ENCODE data around the gene SEPTIN1. TPM values are rescaled to one million over a fixed set of nuclear protein-coding genes. Genes with fewer than 3 reads are reported as not detected.

The SEPTIN1 gene
- total RNA-seq, 1 experiment from 2014 or later: 3.4 TPM

DNA sequence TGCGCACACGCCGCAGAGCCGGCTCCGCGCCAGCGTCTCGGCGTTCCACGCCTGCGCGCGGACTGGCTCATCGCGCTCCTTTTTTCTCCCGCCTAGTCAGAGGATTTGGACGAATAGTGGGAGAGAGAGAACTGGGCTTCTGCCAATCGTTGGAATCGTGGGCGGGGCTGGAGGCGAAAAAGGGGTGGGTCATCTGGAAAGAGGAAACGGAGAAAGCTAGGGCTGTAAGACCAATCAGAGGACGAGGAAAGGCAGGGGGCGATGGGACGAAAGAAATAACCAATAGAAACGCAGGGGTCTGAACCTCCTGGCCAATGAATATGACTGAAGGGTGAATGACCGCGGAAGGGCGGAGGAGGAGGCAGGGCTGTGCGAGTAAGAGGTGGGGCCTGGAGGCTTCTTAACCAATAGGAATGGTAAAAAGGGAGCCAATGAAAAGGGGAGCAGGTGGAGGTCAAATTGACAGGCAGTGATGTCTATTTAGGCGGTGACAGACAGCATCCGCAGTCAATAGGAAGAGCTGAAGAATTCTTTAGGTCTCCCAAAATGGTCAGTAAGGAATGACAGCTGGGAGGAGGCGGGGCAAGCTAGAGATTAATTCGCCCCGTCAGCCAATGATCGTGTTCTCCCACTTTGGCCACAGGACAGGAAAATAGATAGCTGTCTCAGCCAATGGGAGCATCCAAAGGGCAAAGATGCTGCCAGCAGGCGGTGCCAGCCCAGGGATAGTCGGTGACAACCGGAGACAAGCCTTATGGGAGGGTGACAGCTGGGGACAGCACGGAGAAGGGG is 11.7 kb downstream of the SEPTIN1 start, which contains the start of gene TBC1D10B:
Gene TBC1D10B (minus strand): TSS at position 39 of the 792 bp plus-strand sequence. CDS start 311 bp downstream, outside the sequence.
- H3K4me3 ChIP-seq (replicated peaks in 1 of 2; ENCODE audit: low read depth in 1 of 2, low read length in 2 of 2): peak within 1 kb of the TSS; percentile 79 to 87
- H3K9me2 ChIP-seq (ENCODE audit: insufficient read depth): no peaks in the 10 kb centered on the region
- no TSS peak for BruUV-seq (replicated peaks)
- intact Hi-C loops (cut with micrococcal nuclease): loop anchor here (2.0 kb wide), 1 partner anchor 38 kb away; no protein-coding TSS in a partner anchor
- CTCF ChIA-PET: interaction anchor here (0.9 to 2.2 kb wide), 11 partner anchors 14 to 327 kb away, joined by 3 to 17 read pairs (median 4); partner anchors contain the start of genes CD2BP2, DCTPP1 and ZNF48
- TF ChIP-seq, protein P1, sequence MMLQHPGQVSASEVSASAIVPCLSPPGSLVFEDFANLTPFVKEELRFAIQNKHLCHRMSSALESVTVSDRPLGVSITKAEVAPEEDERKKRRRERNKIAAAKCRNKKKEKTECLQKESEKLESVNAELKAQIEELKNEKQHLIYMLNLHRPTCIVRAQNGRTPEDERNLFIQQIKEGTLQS (IDR thresholded peaks at IDR 0.05): no peak
- TF ChIP-seq SIN3A (IDR thresholded peaks at IDR 0.05; ENCODE audit: low read depth) (no peak), POLR2AphosphoS5 (IDR thresholded peaks at IDR 0.05; ENCODE audit: low read depth, low read length) (peak; percentile 64)
- TF ChIP-seq, protein P2, sequence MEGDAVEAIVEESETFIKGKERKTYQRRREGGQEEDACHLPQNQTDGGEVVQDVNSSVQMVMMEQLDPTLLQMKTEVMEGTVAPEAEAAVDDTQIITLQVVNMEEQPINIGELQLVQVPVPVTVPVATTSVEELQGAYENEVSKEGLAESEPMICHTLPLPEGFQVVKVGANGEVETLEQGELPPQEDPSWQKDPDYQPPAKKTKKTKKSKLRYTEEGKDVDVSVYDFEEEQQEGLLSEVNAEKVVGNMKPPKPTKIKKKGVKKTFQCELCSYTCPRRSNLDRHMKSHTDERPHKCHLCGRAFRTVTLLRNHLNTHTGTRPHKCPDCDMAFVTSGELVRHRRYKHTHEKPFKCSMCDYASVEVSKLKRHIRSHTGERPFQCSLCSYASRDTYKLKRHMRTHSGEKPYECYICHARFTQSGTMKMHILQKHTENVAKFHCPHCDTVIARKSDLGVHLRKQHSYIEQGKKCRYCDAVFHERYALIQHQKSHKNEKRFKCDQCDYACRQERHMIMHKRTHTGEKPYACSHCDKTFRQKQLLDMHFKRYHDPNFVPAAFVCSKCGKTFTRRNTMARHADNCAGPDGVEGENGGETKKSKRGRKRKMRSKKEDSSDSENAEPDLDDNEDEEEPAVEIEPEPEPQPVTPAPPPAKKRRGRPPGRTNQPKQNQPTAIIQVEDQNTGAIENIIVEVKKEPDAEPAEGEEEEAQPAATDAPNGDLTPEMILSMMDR (IDR thresholded peaks at IDR 0.05 in 2 of 3, conservative IDR thresholded peaks at IDR 0.05 in 1 of 3; ENCODE audit: borderline replicate concordance in 1 of 3, insufficient read depth in 1 of 3, low read depth in 2 of 3, low read length in 2 of 3): peak in 1 of 3 experiments; percentile 30; a peak in 1 of 6 replicates
- H3K9me3 ChIP-seq (ENCODE audit: control insufficient read depth in 1 of 2, insufficient read depth in 1 of 2, low read depth in 1 of 2, low read length in 2 of 2): no peaks in the 10 kb centered on the region
- no peak within 1 kb of the TSS for H2AFZ ChIP-seq (ENCODE audit: low read depth, low read length, poor library complexity, severe bottlenecking)
- H3K4me2 ChIP-seq (ENCODE audit: low read length): peak within 1 kb of the TSS; percentile 92
- peaks cover 6 to 8% of the 10 kb centered on the region in 2 experiments; a peak in 3 of 4 replicates for H3K36me3 ChIP-seq (ENCODE audit: control insufficient read depth in 1 of 2, insufficient read depth in 2 of 2, low read length in 2 of 2)
- peak within 1 kb of the TSS; percentile 82 for H3K9ac ChIP-seq (ENCODE audit: low read length)
- peak within 1 kb of the TSS; percentile 84 for H3K27ac ChIP-seq (ENCODE audit: low read depth, low read length)
- H3K4me1 ChIP-seq (ENCODE audit: control insufficient read depth in 1 of 2, insufficient read depth in 2 of 2, low read length in 2 of 2): peaks cover 18 to 30% of the 10 kb centered on the region in 2 experiments
- H3K79me2 ChIP-seq (ENCODE audit: insufficient read depth, low read length): peaks cover 42% of the 10 kb centered on the region
- H4K20me1 ChIP-seq (ENCODE audit: insufficient read depth): no peaks in the 10 kb centered on the region
- H3K27me3 ChIP-seq (ENCODE audit: insufficient read depth, low read length): no peaks in the 10 kb centered on the region
- POLR2A ChIA-PET: interaction anchor here (0.6 to 1.9 kb wide), 9 partner anchors 15 to 296 kb away, joined by 3 to 15 read pairs (median 5); partner anchors contain the start of genes CD2BP2, ZNF48 and ZNF771
- DNase-seq (ENCODE audit: low read depth, low spot score) (peak; percentile 100), ATAC-seq (peak; percentile 88)
- RAD21 ChIA-PET (ENCODE audit: low non-redundant PET in 1 of 2, low total read pairs in 2 of 2, uncharacterized antibody in 2 of 2, unreplicated experiment in 2 of 2): interaction anchor here in 1 of 2 experiments (1.1 kb wide), 1 partner anchor 39 kb away, joined by 3 read pairs; no protein-coding TSS in a partner anchor

Data from HCT116 (cell line).